Pulmonary artery endothelial cell (primary cell): ENCODE measurements around the gene QDPR. TPM values are rescaled to one million over a fixed set of nuclear protein-coding genes. Genes with fewer than 3 reads are reported as not detected.

Experiments used
- total RNA-seq: library from RNA; depleted of rRNA; stranded (reverse); fragments of >200 nt; gene quantifications from 2 replicates; pipeline ENCODE4 v1.2.3, GENCODE V29; 2014

Gene QDPR
- total RNA-seq, 1 donor from 2014 or later: 28.9 TPM

Other genes starting within 250 kb of the QDPR start
- not detected in 2 replicates for gene CLRN2, start 3.1 kb upstream of the QDPR start, total RNA-seq
- gene LAP3, start 65.1 kb upstream of the QDPR start, total RNA-seq: 197 and 225 TPM in 2 replicates
- 19.9 and 21.4 TPM in 2 replicates for gene MED28, start 102.6 kb upstream of the QDPR start, total RNA-seq